Pancreas (tissue), 10 donors: ENCODE measurements around the gene SLC10A7. TPM values are rescaled to one million over a fixed set of nuclear protein-coding genes. Genes with fewer than 3 reads are reported as not detected.

ENCODE experiments used
- ATAC-seq, 4 donors: fragments of 200-7000 bp; cut with Tn5 transposase; one replicate each; pipeline versions ENCODE4 v1.8.0 to v1.9.1; 2020; ENCODE audit warnings: mild to moderate bottlenecking in 4 of 4, moderate library complexity in 4 of 4
- DNase-seq, 6 donors: peaks; one replicate each; pipeline ENCODE4 v3.0.0-alpha.2; 2020
- FAIRE-seq: peaks from 2 replicates; lab custom pipeline; 2012; peaks lifted over from hg19 to GRCh38; lab: Jason Lieb, UNC
- H3K27ac ChIP-seq, 4 donors: fragments of 200-600 bp; sonication (generic); 1 replicate in 3 of 4; 2 replicates in 1 of 4; pipeline versions ENCODE4 v1.5.0 to v1.8.0; 2020
- H3K27me3 ChIP-seq, 4 donors: fragments of 200-600 bp; one replicate each; pipeline ENCODE4 v1.8.0; 2021
- H3K36me3 ChIP-seq, 3 donors: fragments of 200-600 bp; sonication (generic) in 1 of 3; one replicate each; pipeline versions ENCODE4 v1.5.0 to v1.8.0; 2020 to 2021
- H3K4me1 ChIP-seq, 3 donors: fragments of 200-600 bp; one replicate each; pipeline ENCODE4 v1.8.0; 2021
- H3K4me3 ChIP-seq, 4 donors: fragments of 200-600 bp; sonication (generic) in 2 of 4; one replicate each; pipeline versions ENCODE4 v1.5.0 to v1.8.0; 2020 to 2021
- H3K9me3 ChIP-seq, 4 donors: fragments of 200-600 bp; one replicate each; pipeline ENCODE4 v1.8.0; 2021
- WGBS, 2 donors: extraction: QIAGEN DNeasy Blood & Tissue Kit; methylation state at CpG; one replicate each; pipeline ENCODE4 v1.1.7; 2013; 5-methylcytosine and 5-hydroxymethylcytosine counted together
- intact Hi-C, 3 donors: fragments of 100-400 bp; cut with DNase I; formaldehyde crosslinking; loops; one replicate each; pipeline versions ENCODE4 v1.11.1 to v1.14.2; 2022
- polyA plus RNA-seq, 2 donors: library from polyadenylated mRNA; stranded (reverse); fragments of 200-250 nt; gene quantifications; one replicate each; pipeline ENCODE4 v1.2.3, GENCODE V29; 2013
- total RNA-seq, 6 donors: library from RNA; stranded (reverse); fragmentation: NEBNext Ultra II Directional in 4 of 6; extraction: Animal tissue kit (Norgen Biotek cat#: 25700) in 4 of 6; gene quantifications; one replicate each; pipeline versions ENCODE4 v1.2.1 to v1.2.4, GENCODE V29; 2021 to 2023
- TF ChIP-seq, protein P1 (sequence below), 4 donors: fragments of 200-600 bp; sonication (generic) in 3 of 4; IDR thresholded peaks; one replicate each; pipeline versions ENCODE4 v1.5.0 to v1.8.0; 2021; ENCODE audit warnings: antibody characterized with exemption in 4 of 4
- donor health status: healthy with polysubstance abuse.
- donor health status: DM: no; HTN: no; CAD: no; lungs with moderate emphysema.
- donor health status: DM: no; HTN: no; CAD: no.
- donor health status: control.
- donor health status: control.
- donor health status: Bipolar disorder and iron deficiency.
- donor health status: DM: yes; HTN: yes; CAD: no.
- donor health status: DM: no; HTN: no; CAD: no.
- donor health status: DM: no; HTN: no; CAD: no.
- donor health status: DM: yes; HTN: yes; CAD: no.

SLC10A7 gene
- total and polyA plus RNA-seq, 8 donors = 2.1 to 11.1 (median 6.9) TPM

DNA sequence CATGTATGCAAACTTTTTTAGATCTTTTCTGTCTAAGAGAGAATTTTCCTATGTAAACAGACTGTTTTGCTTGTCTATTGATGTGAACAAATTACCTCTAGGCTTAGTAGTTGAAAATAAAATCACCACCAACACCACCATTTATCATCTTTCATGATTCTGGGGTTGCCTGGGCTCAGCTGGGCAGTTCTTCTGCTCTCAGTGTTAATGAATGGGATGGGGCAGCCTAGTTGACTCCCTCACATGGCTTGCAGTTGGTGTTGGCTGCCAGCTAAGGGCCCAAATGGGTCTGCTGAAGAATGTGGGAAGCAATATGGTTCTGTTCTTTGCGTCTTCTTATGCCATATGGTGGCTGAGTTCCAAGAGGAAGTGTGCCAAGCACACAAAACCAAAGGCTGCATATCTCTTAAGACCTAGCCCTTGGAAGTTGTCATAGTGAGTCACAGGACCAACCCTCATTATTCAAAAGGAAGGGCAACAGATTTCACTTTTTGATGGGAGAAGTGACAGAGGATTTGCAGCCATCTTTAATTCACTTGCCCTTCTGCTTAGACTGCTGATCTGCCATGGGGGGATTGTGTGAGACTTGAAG lies 289.5 kb downstream of the SLC10A7 start:
- H3K4me3 ChIP-seq = no peak overlapping the region
- DNase-seq = no peak
- no peaks in the 10 kb centered on the region for H3K9me3 ChIP-seq
- 84 to 91% methylated on average over 1 of the region's 1 CpG for WGBS, 2 donors
- no peak overlapping the region for H3K27ac ChIP-seq
- no peaks in the 10 kb centered on the region for H3K27me3 ChIP-seq
- ATAC-seq = no peak
- H3K36me3 ChIP-seq = no peaks in the 10 kb centered on the region
- TF ChIP-seq, protein P1, sequence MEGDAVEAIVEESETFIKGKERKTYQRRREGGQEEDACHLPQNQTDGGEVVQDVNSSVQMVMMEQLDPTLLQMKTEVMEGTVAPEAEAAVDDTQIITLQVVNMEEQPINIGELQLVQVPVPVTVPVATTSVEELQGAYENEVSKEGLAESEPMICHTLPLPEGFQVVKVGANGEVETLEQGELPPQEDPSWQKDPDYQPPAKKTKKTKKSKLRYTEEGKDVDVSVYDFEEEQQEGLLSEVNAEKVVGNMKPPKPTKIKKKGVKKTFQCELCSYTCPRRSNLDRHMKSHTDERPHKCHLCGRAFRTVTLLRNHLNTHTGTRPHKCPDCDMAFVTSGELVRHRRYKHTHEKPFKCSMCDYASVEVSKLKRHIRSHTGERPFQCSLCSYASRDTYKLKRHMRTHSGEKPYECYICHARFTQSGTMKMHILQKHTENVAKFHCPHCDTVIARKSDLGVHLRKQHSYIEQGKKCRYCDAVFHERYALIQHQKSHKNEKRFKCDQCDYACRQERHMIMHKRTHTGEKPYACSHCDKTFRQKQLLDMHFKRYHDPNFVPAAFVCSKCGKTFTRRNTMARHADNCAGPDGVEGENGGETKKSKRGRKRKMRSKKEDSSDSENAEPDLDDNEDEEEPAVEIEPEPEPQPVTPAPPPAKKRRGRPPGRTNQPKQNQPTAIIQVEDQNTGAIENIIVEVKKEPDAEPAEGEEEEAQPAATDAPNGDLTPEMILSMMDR (IDR thresholded peaks at IDR 0.05) = no peak
- intact Hi-C loops = no loop called here
- H3K4me1 ChIP-seq = no peaks in the 10 kb centered on the region
- no peak for FAIRE-seq

GRCh38 chr4:146229406-146229805 lies 292.3 kb downstream of the SLC10A7 start:
- no peak for FAIRE-seq
- no peaks in the 10 kb centered on the region for H3K36me3 ChIP-seq
- intact Hi-C loops = no loop called here

GRCh38 chr4:146224326-146224966 lies 297.3 kb downstream of the SLC10A7 start:
- Histone ChIP-seq H3K9me3 (no peaks in the 10 kb centered on the region), H3K4me3 (no peak overlapping the region), H3K36me3 (no peaks in the 10 kb centered on the region), H3K4me1 (no peaks in the 10 kb centered on the region), H3K27ac (no peak overlapping the region), H3K27me3 (no peaks in the 10 kb centered on the region)
- ATAC-seq (peak in 1 of 4 donors; percentile 34), DNase-seq (no peak), FAIRE-seq (no peak)
- WGBS, 2 donors = 31% methylated on average over 8 of the region's 8 CpGs
- intact Hi-C loops = no loop called here
- TF ChIP-seq, protein P1 (IDR thresholded peaks at IDR 0.05) = no peak

More at GRCh38 chr4:146229406-146229805, 292.3 kb downstream of the SLC10A7 start:
- TF ChIP-seq, protein P1 (IDR thresholded peaks at IDR 0.05) = no peak
- Histone ChIP-seq H3K4me1 (no peaks in the 10 kb centered on the region), H3K27me3 (no peaks in the 10 kb centered on the region), H3K4me3 (no peak overlapping the region), H3K27ac (no peak overlapping the region), H3K9me3 (no peaks in the 10 kb centered on the region)
- DNase-seq = no peak
- ATAC-seq = no peak

DNA sequence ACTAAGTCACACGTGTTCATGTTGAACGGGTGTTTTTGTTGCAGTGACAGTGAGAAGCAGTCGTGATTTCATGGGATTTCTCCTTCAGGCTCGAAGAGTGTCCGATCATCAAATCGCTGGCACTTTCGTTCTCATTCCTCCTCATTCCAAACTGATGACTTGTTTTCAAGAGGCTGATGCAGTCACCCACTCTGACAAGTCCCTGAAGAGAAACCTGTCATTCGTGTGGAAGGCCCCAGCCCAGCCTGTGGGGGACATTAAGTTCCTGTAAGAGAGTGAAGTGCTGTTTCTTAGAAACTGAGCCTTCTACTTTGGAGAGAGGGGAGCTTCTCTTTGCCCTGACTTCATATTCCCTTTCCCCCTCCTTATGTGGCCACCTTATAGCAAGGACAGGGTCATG lies 299.4 kb downstream of the SLC10A7 start:
- no peak for ATAC-seq
- no peaks in the 10 kb centered on the region for H3K36me3 ChIP-seq
- no peaks in the 10 kb centered on the region for H3K27me3 ChIP-seq
- TF ChIP-seq, protein P1 (IDR thresholded peaks at IDR 0.05) = no peak
- intact Hi-C loops = no loop called here
- H3K9me3 ChIP-seq = no peaks in the 10 kb centered on the region
- H3K4me3 ChIP-seq = no peak overlapping the region
- H3K4me1 ChIP-seq = no peaks in the 10 kb centered on the region
- no peak for FAIRE-seq
- DNase-seq = no peak
- 57 to 63% methylated on average over 8 of the region's 8 CpGs for WGBS, 2 donors
- no peak overlapping the region for H3K27ac ChIP-seq

DNA sequence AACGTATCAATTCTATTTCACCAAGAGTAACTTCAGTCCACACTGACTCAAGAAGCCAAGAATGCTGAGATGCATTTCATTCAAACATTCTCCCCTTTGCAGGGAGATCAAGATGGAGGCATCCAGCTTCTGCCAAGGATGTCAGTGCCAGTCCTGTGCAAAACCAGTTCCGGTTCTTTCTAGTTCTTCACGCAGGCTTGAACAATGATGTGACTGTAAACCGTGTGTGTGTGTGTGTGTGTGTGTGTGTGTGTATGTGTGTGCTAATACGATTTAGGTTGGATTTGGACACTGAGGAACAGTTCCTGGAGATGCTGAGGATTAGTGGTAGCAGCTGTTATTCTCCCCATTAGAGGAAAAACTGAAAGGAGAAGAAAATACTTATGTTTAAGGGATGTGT lies 307.5 kb downstream of the SLC10A7 start, which contains the start of gene REELD1:
Gene REELD1, plus strand, starts transcription at position 301 of the 400 bp plus-strand sequence. CDS start 2,415 bp downstream, outside the sequence.
- no peak within 1 kb of the TSS for H3K4me3 ChIP-seq
- no peaks in the 10 kb centered on the region for H3K4me1 ChIP-seq
- H3K27ac ChIP-seq = no peak within 1 kb of the TSS
- H3K9me3 ChIP-seq = no peaks in the 10 kb centered on the region
- no peak for ATAC-seq
- DNase-seq = no peak
- TF ChIP-seq, protein P1 (IDR thresholded peaks at IDR 0.05) = no peak
- FAIRE-seq = no peak
- H3K36me3 ChIP-seq = no peaks in the 10 kb centered on the region
- H3K27me3 ChIP-seq = no peaks in the 10 kb centered on the region
- intact Hi-C loops = no loop called here
- 64 to 69% methylated on average over 5 of the region's 5 CpGs for WGBS, 2 donors
